NCI-H82 treated with DMSO at 0.1 percent for 48 hours (cell line): ENCODE results near the gene ATG9A.
A peak's percentile ranks its signal among the peaks of the same experiment; 100 is the strongest.

Experiments
- DNase-seq: peaks from one replicate; lab custom pipeline; 2025; ENCODE audit not compliant: unreplicated experiment; lab: John Stamatoyannopoulos, UW

ATG9A gene

GRCh38 chr2:219252900-219253752, 23.7 kb upstream of the ATG9A start, which contains the start of gene TUBA4B:
Gene TUBA4B (plus strand): TSS chr2:219253243. CDS start chr2:219253408, 165 bp downstream.
- peak; percentile 39 for DNase-seq

- peak; percentile 20 for DNase-seq
These were observed 23.1 kb upstream of the ATG9A start for GRCh38 chr2:219252570-219252899.

GRCh38 chr2:219252084-219252483, 22.6 kb upstream of the ATG9A start:
- no peak for DNase-seq

GRCh38 chr2:219251656-219252055, 22.2 kb upstream of the ATG9A start:
- DNase-seq: no peak

- no peak for DNase-seq
These were observed 20.8 kb upstream of the ATG9A start for GRCh38 chr2:219250049-219250781.

GRCh38 chr2:219249203-219249980, 20.0 kb upstream of the ATG9A start:
- peak; percentile 27 for DNase-seq

- no peak for DNase-seq
These were observed 19.4 kb upstream of the ATG9A start for GRCh38 chr2:219248845-219249202.

- DNase-seq: no peak
These were observed 18.5 kb upstream of the ATG9A start for GRCh38 chr2:219247678-219248642.

- DNase-seq: no peak
These were observed 17.1 kb upstream of the ATG9A start for GRCh38 chr2:219246559-219246958.

GRCh38 chr2:219245899-219246230, 16.4 kb upstream of the ATG9A start:
- DNase-seq: no peak

- peak; percentile 27 for DNase-seq
These were observed 15.9 kb upstream of the ATG9A start, which contains the start of the genes GLB1L and STK16 for GRCh38 chr2:219245148-219245898. Gene GLB1L (minus strand): TSS chr2:219245444. CDS start chr2:219243573, 1,871 bp downstream. Gene STK16 (plus strand): TSS chr2:219245479. CDS start chr2:219246000, 521 bp downstream.

GRCh38 chr2:219244789-219245147, 15.3 kb upstream of the ATG9A start:
- DNase-seq: no peak

GRCh38 chr2:219243291-219243761, 13.9 kb upstream of the ATG9A start:
- DNase-seq: no peak

- DNase-seq: no peak
These were observed 4.9 kb upstream of the ATG9A start for GRCh38 chr2:219234331-219234730.

GRCh38 chr2:219230059-219230540, 664 bp upstream of the ATG9A start:
- DNase-seq: no peak

GRCh38 chr2:219228911-219229304, 528 bp downstream of the ATG9A start:
- DNase-seq: no peak

- DNase-seq: no peak
These were observed 1.2 kb downstream of the ATG9A start for GRCh38 chr2:219228041-219228910.

- DNase-seq: no peak
These were observed 4.1 kb downstream of the ATG9A start for GRCh38 chr2:219225350-219225749.
